GM19193 (cell line): Measurements from ENCODE around the gene VPS35L.

Source experiments
- POLR2A ChIP-seq: IDR thresholded peaks from 4 replicates; pipeline ENCODE4 v1.6.1; 2011; ENCODE audit not compliant: insufficient read depth, insufficient read length; ENCODE audit errors: extremely low read depth

VPS35L gene

DNA sequence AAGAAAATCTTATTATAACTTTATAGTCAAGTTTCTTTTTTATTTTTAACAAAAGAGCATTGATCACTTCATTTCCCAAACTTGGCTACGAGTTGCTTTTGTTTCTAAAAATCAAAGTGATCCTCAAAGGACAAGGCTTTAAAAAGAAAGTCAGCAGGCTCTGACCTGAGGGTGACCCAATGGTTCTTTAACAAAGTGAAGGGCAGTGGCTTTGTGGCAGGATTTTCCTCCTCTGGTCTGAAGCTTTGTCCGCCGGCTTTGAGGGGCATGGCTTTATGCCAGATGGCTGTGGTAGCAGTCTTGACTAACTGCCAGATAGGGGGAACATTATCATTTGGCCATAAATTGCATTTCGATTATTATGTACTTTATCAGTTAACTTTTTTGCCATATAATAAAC, 191.1 kb downstream of the VPS35L start:
- no peak for TF ChIP-seq POLR2A

GRCh38 chr16:19748389-19749168, 193.1 kb downstream of the VPS35L start:
- TF ChIP-seq POLR2A: no peak

DNA sequence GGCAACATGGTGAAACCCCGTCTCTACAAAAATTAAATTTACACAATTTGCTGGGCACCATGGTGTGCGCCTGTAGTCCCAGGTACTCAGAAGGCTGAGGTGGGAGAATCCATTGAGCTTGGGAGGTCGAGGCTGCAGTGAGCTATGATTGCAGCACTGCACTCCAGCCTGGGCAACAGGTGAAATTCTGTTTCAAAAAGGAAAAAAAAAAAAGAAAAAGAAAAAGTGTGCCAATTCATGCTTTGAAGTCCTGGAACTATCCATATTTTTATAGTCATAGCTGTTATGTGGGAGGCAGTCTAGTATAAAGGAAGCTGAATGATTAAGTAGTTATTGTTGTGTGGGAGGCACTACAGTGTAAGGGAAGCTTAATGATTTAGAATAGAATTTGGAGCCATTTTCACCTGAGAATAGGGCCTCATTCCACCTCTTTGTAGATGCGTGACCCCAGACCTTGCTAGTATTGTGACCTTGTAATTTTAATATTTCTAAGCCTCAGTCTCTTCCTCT, 194.1 kb downstream of the VPS35L start:
- TF ChIP-seq POLR2A: no peak
